Measurements from ENCODE around the gene DLX2. TPM values are rescaled to one million over a fixed set of nuclear protein-coding genes. Genes with fewer than 3 reads are reported as not detected.

DLX2 gene
- total and polyA plus RNA-seq, 9 donors, result 0.12 TPM; not detected in 8

- H3K4me3 ChIP-seq, result no peak overlapping the region
- H3K36me3 ChIP-seq, result no peaks in the 10 kb centered on the region
- peaks cover 2% of the 10 kb centered on the region for H3K4me1 ChIP-seq (ENCODE audit: insufficient read depth)
- TF ChIP-seq EP300 (IDR thresholded peaks at IDR 0.05) (no peak), CTCF (IDR thresholded peaks at IDR 0.05) (no peak), POLR2A (IDR thresholded peaks at IDR 0.05) (no peak)
- WGBS, 3 donors, result 98 to 99% (median 98%) methylated on average over 5 of the region's 5 CpGs
- no peak for DNase-seq
- H3K27me3 ChIP-seq, result no peaks in the 10 kb centered on the region
- no peaks in the 10 kb centered on the region for H3K9me3 ChIP-seq
- intact Hi-C loops (cut with DNase I), result no loop called here
- H3K27ac ChIP-seq, result no peak overlapping the region
Measured at GRCh38 chr2:172058660-172059059, 44.0 kb downstream of the DLX2 start.

GRCh38 chr2:172056293-172056692 lies 46.4 kb downstream of the DLX2 start:
- intact Hi-C loops (cut with DNase I), result no loop called here
- H3K4me1 ChIP-seq (ENCODE audit: insufficient read depth), result peaks cover 6% of the 10 kb centered on the region

GRCh38 chr2:172053486-172053885 lies 49.2 kb downstream of the DLX2 start:
- Histone ChIP-seq H3K27me3 (no peaks in the 10 kb centered on the region), H3K9me3 (no peaks in the 10 kb centered on the region), H3K36me3 (no peaks in the 10 kb centered on the region), H3K27ac (no peak overlapping the region), H3K4me3 (no peak overlapping the region), H3K4me1 (ENCODE audit: insufficient read depth) (peaks cover 6% of the 10 kb centered on the region)
- intact Hi-C loops (cut with DNase I), result no loop called here
- TF ChIP-seq CTCF (IDR thresholded peaks at IDR 0.05) (no peak), POLR2A (IDR thresholded peaks at IDR 0.05) (no peak), EP300 (IDR thresholded peaks at IDR 0.05) (no peak)
- WGBS, 3 donors, result 89 to 93% (median 90%) methylated on average over 1 of the region's 1 CpG
- DNase-seq, result no peak

More at GRCh38 chr2:172056293-172056692, 46.4 kb downstream of the DLX2 start:
- 94 to 99% (median 94%) methylated on average over 2 of the region's 2 CpGs for WGBS, 3 donors
- Histone ChIP-seq H3K27me3 (no peaks in the 10 kb centered on the region), H3K36me3 (no peaks in the 10 kb centered on the region), H3K9me3 (no peaks in the 10 kb centered on the region), H3K27ac (no peak overlapping the region), H3K4me3 (no peak overlapping the region)
- TF ChIP-seq CTCF (IDR thresholded peaks at IDR 0.05), result no peak
- TF ChIP-seq POLR2A (IDR thresholded peaks at IDR 0.05), result no peak
- no peak for TF ChIP-seq EP300 (IDR thresholded peaks at IDR 0.05)
- DNase-seq, result no peak

- 7 to 19% (median 9%) methylated on average over 4 of the region's 4 CpGs for WGBS, 3 donors
- intact Hi-C loops (cut with DNase I), result no loop called here
- H3K4me1 ChIP-seq (ENCODE audit: insufficient read depth), result peaks cover 6% of the 10 kb centered on the region
- no peak overlapping the region for H3K4me3 ChIP-seq
- no peak for DNase-seq
- H3K36me3 ChIP-seq, result no peaks in the 10 kb centered on the region
- TF ChIP-seq POLR2A (IDR thresholded peaks at IDR 0.05) (no peak), CTCF (IDR thresholded peaks at IDR 0.05) (no peak), EP300 (IDR thresholded peaks at IDR 0.05) (no peak)
- H3K27me3 ChIP-seq, result no peaks in the 10 kb centered on the region
- no peak overlapping the region for H3K27ac ChIP-seq
- no peaks in the 10 kb centered on the region for H3K9me3 ChIP-seq
Measured at GRCh38 chr2:172052000-172052983, 50.4 kb downstream of the DLX2 start.
